Measurements from ENCODE around the gene MX2.

DNA sequence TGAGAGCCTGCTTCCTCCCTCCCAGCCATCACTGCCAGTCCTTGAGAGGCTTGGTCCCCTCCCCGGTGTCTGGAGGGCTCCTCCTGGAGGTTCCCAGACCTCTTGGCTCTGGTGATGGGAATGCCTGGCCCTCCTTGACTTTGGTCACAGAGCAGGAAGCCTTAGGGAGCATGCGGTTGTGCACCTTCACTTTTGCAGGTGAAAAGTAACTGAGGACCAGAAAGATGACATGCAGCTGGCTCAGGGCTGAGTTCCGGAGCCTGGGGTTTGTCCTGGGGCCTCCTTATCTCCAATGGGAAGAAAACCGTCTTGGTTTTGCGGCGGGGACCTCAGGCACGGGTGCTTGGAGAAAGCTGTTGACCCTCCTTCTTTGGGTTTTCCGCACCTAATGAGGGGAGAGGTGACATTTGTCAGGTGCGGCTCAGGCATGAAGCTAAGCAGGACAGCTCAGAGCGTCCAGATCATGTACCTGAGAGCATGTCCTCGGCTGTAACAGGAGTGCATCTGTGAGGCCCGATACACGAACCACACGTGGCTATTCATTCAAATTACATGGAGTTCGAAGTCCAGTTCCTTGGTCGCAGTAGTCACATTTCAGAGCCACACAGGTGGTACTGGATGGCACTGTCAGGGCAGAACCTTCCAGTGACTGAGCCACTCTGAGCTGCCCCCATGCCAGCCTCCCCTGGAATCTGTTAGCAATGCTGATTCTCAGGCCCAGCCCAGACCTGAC is 608 bp upstream of the MX2 start:
- TF ChIP-seq RXRA (IDR thresholded peaks at IDR 0.05) (no peak), YY1 (IDR thresholded peaks at IDR 0.05) (no peak)
- TF ChIP-seq, protein P1, sequence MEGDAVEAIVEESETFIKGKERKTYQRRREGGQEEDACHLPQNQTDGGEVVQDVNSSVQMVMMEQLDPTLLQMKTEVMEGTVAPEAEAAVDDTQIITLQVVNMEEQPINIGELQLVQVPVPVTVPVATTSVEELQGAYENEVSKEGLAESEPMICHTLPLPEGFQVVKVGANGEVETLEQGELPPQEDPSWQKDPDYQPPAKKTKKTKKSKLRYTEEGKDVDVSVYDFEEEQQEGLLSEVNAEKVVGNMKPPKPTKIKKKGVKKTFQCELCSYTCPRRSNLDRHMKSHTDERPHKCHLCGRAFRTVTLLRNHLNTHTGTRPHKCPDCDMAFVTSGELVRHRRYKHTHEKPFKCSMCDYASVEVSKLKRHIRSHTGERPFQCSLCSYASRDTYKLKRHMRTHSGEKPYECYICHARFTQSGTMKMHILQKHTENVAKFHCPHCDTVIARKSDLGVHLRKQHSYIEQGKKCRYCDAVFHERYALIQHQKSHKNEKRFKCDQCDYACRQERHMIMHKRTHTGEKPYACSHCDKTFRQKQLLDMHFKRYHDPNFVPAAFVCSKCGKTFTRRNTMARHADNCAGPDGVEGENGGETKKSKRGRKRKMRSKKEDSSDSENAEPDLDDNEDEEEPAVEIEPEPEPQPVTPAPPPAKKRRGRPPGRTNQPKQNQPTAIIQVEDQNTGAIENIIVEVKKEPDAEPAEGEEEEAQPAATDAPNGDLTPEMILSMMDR (IDR thresholded peaks at IDR 0.05; ENCODE audit: low read depth, low read length, missing input control): no peak
